HCEC 1CT (cell line): ENCODE results near the gene DHRS3.
A peak's percentile ranks its signal among the peaks of the same experiment; 100 is the strongest.

Experiments used
- DNase-seq: peaks from one replicate; pipeline ENCODE4 v3.0.0-alpha.2; 2017

DHRS3 gene

GRCh38 chr1:12596007-12596821 is 21.8 kb downstream of the DHRS3 start:
- DNase-seq: peak; percentile 94

- DNase-seq: no peak
Observed at GRCh38 chr1:12595757-12596006, 22.3 kb downstream of the DHRS3 start.

- peak; percentile 34 for DNase-seq
Observed at GRCh38 chr1:12594966-12595756, 22.8 kb downstream of the DHRS3 start.

GRCh38 chr1:12594490-12594889 is 23.5 kb downstream of the DHRS3 start:
- no peak for DNase-seq

GRCh38 chr1:12593621-12594066 is 24.4 kb downstream of the DHRS3 start:
- peak; percentile 5 for DNase-seq

GRCh38 chr1:12592496-12592895 is 25.5 kb downstream of the DHRS3 start:
- no peak for DNase-seq

- DNase-seq: no peak
Observed at GRCh38 chr1:12591267-12591938, 26.6 kb downstream of the DHRS3 start.

- DNase-seq: no peak
Observed at GRCh38 chr1:12588695-12589094, 29.3 kb downstream of the DHRS3 start.

GRCh38 chr1:12587981-12588640 is 29.9 kb downstream of the DHRS3 start:
- DNase-seq: no peak

GRCh38 chr1:12585951-12586942 is 31.8 kb downstream of the DHRS3 start:
- no peak for DNase-seq

GRCh38 chr1:12585536-12585935 is 32.5 kb downstream of the DHRS3 start:
- DNase-seq: no peak

GRCh38 chr1:12584900-12585525 is 33.0 kb downstream of the DHRS3 start:
- no peak for DNase-seq

GRCh38 chr1:12583484-12583883 is 34.5 kb downstream of the DHRS3 start:
- DNase-seq: no peak

GRCh38 chr1:12582649-12583048 is 35.4 kb downstream of the DHRS3 start:
- no peak for DNase-seq

GRCh38 chr1:12581179-12581578 is 36.8 kb downstream of the DHRS3 start:
- DNase-seq: no peak

- peak; percentile 15 for DNase-seq
Observed at GRCh38 chr1:12580054-12580887, 37.7 kb downstream of the DHRS3 start.

- DNase-seq: no peak
Observed at GRCh38 chr1:12578860-12579422, 39.1 kb downstream of the DHRS3 start.

- no peak for DNase-seq
Observed at GRCh38 chr1:12577020-12577419, 41.0 kb downstream of the DHRS3 start.

- no peak for DNase-seq
Observed at GRCh38 chr1:12574757-12575139, 43.3 kb downstream of the DHRS3 start.
